HG03097 (cell line): Measurements from ENCODE around the gene TNN.

ENCODE experiments used
- ATAC-seq: cut with Tn5 transposase; IDR thresholded peaks from one replicate; pipeline ENCODE4 v1.9.1; 2021; ENCODE audit not compliant: unreplicated experiment, low FRiP score

Gene TNN

GRCh38 chr1:175169286-175170018, 101.8 kb downstream of the TNN start:
- ATAC-seq: no peak

GRCh38 chr1:175171036-175171913, 103.6 kb downstream of the TNN start:
- ATAC-seq: no peak

GRCh38 chr1:175172503-175172902, 104.9 kb downstream of the TNN start:
- no peak for ATAC-seq

- ATAC-seq: no peak
Observed at GRCh38 chr1:175173531-175173930, 105.9 kb downstream of the TNN start.

- peak; percentile 72 for ATAC-seq
Observed at GRCh38 chr1:175174309-175175102, 106.9 kb downstream of the TNN start.

- no peak for ATAC-seq
Observed at GRCh38 chr1:175176246-175176645, 108.6 kb downstream of the TNN start.

GRCh38 chr1:175178056-175178455, 110.4 kb downstream of the TNN start:
- ATAC-seq: no peak

- no peak for ATAC-seq
Observed at GRCh38 chr1:175178456-175178855, 110.8 kb downstream of the TNN start.

GRCh38 chr1:175179837-175180590, 112.4 kb downstream of the TNN start:
- no peak for ATAC-seq

GRCh38 chr1:175182201-175182746, 114.6 kb downstream of the TNN start:
- no peak for ATAC-seq

- no peak for ATAC-seq
Observed at GRCh38 chr1:175183586-175183985, 116.0 kb downstream of the TNN start.

- no peak for ATAC-seq
Observed at GRCh38 chr1:175185903-175186302, 118.3 kb downstream of the TNN start.

- ATAC-seq: no peak
Observed at GRCh38 chr1:175186433-175187160, 119.0 kb downstream of the TNN start.

- ATAC-seq: peak; percentile 35
Observed at GRCh38 chr1:175188936-175189335, 121.3 kb downstream of the TNN start.

GRCh38 chr1:175191659-175192058, 124.0 kb downstream of the TNN start:
- ATAC-seq: no peak

- peak; percentile 3 for ATAC-seq
Observed at GRCh38 chr1:175192111-175192629, 124.5 kb downstream of the TNN start.

GRCh38 chr1:175192630-175193526, 125.2 kb downstream of the TNN start, which contains the start of gene KIAA0040:
TSS of gene KIAA0040 (minus strand) at chr1:175192776. CDS start at chr1:175161013, 31,763 bp downstream.
- peak; percentile 46 for ATAC-seq

GRCh38 chr1:175193527-175193910, 125.9 kb downstream of the TNN start:
- no peak for ATAC-seq
